Caco-2 (cell line): Measurements from ENCODE around the gene TRABD2A. TPM values are rescaled to one million over a fixed set of nuclear protein-coding genes. Genes with fewer than 3 reads are reported as not detected.
"Not testable (repeated sequence)": the region's sequence is repeated elsewhere in the genome, so short reads cannot be mapped to it uniquely, and the experiment has no call there.

Experiments used
- BruUV-seq: library from RNA; stranded (reverse); fragments of 400-500 nt; replicated peaks from 2 replicates; lab custom pipeline; 2021; lab: Mats Ljungman, UMichigan
- CTCF ChIA-PET: fragments of 300-600 bp; sonication (Branson Sonifier 250); formaldehyde crosslinking; loops from one replicate; lab custom pipeline; 2022; ENCODE audit warnings: antibody characterized with exemption; lab: Charles Lee
- POLR2A ChIA-PET: fragments of 300-600 bp; sonication (Branson Sonifier 250); formaldehyde crosslinking; loops from one replicate; lab custom pipeline; 2022; ENCODE audit warnings: antibody characterized with exemption; lab: Charles Lee
- DNase-seq, 2 experiments: peaks; one replicate each; pipeline versions ENCODE4 v3.0.0 to v3.0.0-alpha.2; 2020 to 2022
- H3K27me3 ChIP-seq: replicated peaks from 2 replicates; pipeline ENCODE4 v1.6.0; 2011; ENCODE audit warnings: low read length; ENCODE audit not compliant: control insufficient read depth, insufficient read depth
- H3K36me3 ChIP-seq: 2 replicates; pipeline ENCODE4 v1.5.1; 2011; ENCODE audit warnings: low read length; ENCODE audit not compliant: control insufficient read depth, insufficient read depth
- H3K4me1 ChIP-seq: fragments of 250-450 bp; sonication (Bioruptor Pico); 2 replicates; pipeline ENCODE4 v1.5.1; 2020; ENCODE audit warnings: mild to moderate bottlenecking
- H3K4me3 ChIP-seq: 2 replicates; pipeline ENCODE4 v1.5.1; 2011; ENCODE audit warnings: low read depth, mild to moderate bottlenecking, control low read depth, low read length
- H3K9me3 ChIP-seq: fragments of 250-450 bp; sonication (Bioruptor Pico); 2 replicates; pipeline ENCODE4 v1.5.1; 2020; ENCODE audit warnings: mild to moderate bottlenecking, moderate library complexity
- H3K27ac Mint-ChIP-seq: one replicate; pipeline ENCODE4 v1.8.0; 2022; ENCODE audit warnings: mixed read lengths; ENCODE audit not compliant: unreplicated experiment
- H3K27me3 Mint-ChIP-seq: one replicate; pipeline ENCODE4 v1.8.0; 2022; ENCODE audit warnings: mixed read lengths; ENCODE audit not compliant: insufficient read depth, unreplicated experiment
- H3K36me3 Mint-ChIP-seq: one replicate; pipeline ENCODE4 v1.8.0; 2022; ENCODE audit warnings: mild to moderate bottlenecking, mixed read lengths; ENCODE audit not compliant: insufficient read depth, unreplicated experiment
- H3K4me1 Mint-ChIP-seq: one replicate; pipeline ENCODE4 v1.8.0; 2022; ENCODE audit warnings: low read depth, mixed read lengths; ENCODE audit not compliant: unreplicated experiment
- H3K4me3 Mint-ChIP-seq: one replicate; pipeline ENCODE4 v1.8.0; 2022; ENCODE audit warnings: mild to moderate bottlenecking, moderate library complexity, mixed read lengths; ENCODE audit not compliant: unreplicated experiment
- H3K9me3 Mint-ChIP-seq: one replicate; pipeline ENCODE4 v1.8.0; 2022; ENCODE audit warnings: mixed read lengths; ENCODE audit not compliant: unreplicated experiment
- CTCF ChIP-seq, 2 experiments: fragments of 200-600 bp in 1 of 2; IDR thresholded peaks; 1 replicate in 1 of 2; 2 replicates in 1 of 2; pipeline versions ENCODE4 v1.5.1 to v1.8.0; 2011 to 2022; ENCODE audit warnings: antibody characterized with exemption in 1 of 2, control low read depth in 1 of 2, inconsistent platforms in 1 of 2, low read depth in 1 of 2, low read length in 1 of 2, mild to moderate bottlenecking in 1 of 2, moderate library complexity in 1 of 2; ENCODE audit not compliant: insufficient read depth in 1 of 2, severe bottlenecking in 1 of 2, unreplicated experiment in 1 of 2
- intact Hi-C: fragments of 100-400 bp; cut with micrococcal nuclease; formaldehyde crosslinking; loops from one replicate; pipeline ENCODE4 v1.10.0; 2022; ENCODE audit not compliant: unreplicated experiment
- total RNA-seq: library from RNA; stranded (reverse); gene quantifications from 2 replicates; pipeline ENCODE4 v1.2.3, GENCODE V29; 2022

Gene TRABD2A
- total RNA-seq, 1 experiment from 2014 or later: 1.4 TPM

DNA sequence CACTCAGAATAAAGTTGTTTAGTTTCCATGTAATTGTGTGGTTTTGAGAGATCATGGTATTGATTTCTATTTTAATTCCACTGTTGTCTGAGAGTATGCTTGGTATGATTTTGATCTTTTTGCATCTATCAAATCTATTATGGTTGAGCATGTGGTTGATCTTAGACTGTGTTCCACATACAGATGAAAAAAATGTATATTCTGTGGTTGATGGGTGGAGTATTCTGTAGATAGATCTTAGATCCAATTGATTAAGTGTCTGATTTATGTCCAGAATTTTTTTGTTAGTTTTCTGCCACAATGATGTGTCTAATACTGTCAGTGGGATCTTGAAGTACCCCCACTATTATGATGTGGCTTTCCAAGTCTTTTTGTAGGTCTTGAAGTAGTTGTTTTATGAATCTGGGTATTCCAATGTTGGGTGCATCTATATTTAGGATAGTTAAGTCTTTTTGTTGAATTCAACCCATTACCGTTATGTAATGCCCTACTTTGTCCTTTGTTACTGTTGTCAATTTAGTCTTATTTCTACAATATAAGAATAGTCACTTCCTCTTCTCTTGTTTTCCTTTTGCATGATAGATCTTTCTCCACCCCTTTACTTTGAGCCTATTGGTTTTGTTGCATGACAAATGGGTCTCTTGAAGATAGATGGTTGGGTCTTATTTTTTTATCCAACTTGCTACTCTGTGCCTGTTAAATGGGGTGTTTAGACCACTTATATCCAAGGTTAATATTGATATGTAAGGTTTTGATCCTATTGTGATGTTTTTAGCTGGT, 101.8 kb downstream of the TRABD2A start:
- no peak for TF ChIP-seq CTCF (IDR thresholded peaks at IDR 0.05; ENCODE audit: insufficient read depth in 1 of 2, low read depth in 1 of 2, low read length in 1 of 2, severe bottlenecking in 1 of 2, unreplicated experiment in 1 of 2)
- POLR2A ChIA-PET: no interaction called here

GRCh38 chr2:84776011-84776410, 104.9 kb downstream of the TRABD2A start:
- ChIA-PET CTCF (no interaction called here), POLR2A (no interaction called here)
- no peak for DNase-seq
- H3K9me3 Mint-ChIP-seq: peaks cover 37% of the 10 kb centered on the region
- no TSS peak for BruUV-seq
- H3K36me3 ChIP-seq: no peaks in the 10 kb centered on the region
- H3K4me3 Mint-ChIP-seq: no peak overlapping the region
- no peaks in the 10 kb centered on the region for H3K4me1 ChIP-seq
- H3K4me3 ChIP-seq: no peak overlapping the region
- no peak for TF ChIP-seq CTCF (IDR thresholded peaks at IDR 0.05; ENCODE audit: insufficient read depth in 1 of 2, low read depth in 1 of 2, low read length in 1 of 2, severe bottlenecking in 1 of 2, unreplicated experiment in 1 of 2)
- peaks cover 7% of the 10 kb centered on the region; the same call in 1 of the 2 replicates for H3K9me3 ChIP-seq
- no peak overlapping the region for H3K27ac Mint-ChIP-seq
- H3K4me1 Mint-ChIP-seq: no peaks in the 10 kb centered on the region
- no peaks in the 10 kb centered on the region for H3K27me3 Mint-ChIP-seq
- intact Hi-C loops: no loop called here
- no peaks in the 10 kb centered on the region for H3K36me3 Mint-ChIP-seq
- H3K27me3 ChIP-seq: no peaks in the 10 kb centered on the region

More for the DNA sequence above, 101.8 kb downstream of the TRABD2A start:
- no peak overlapping the region for H3K27ac Mint-ChIP-seq
- Histone ChIP-seq H3K36me3 (no peaks in the 10 kb centered on the region), H3K4me1 (no peaks in the 10 kb centered on the region), H3K27me3 (no peaks in the 10 kb centered on the region), H3K9me3 (0 out of 2 replicates have a peak, but pooled peaks cover 2% of the 10 kb centered on the region), H3K4me3 (no peak overlapping the region)
- CTCF ChIA-PET: no interaction called here
- H3K9me3 Mint-ChIP-seq: peaks cover 19% of the 10 kb centered on the region
- intact Hi-C loops: no loop called here
- no peaks in the 10 kb centered on the region for H3K36me3 Mint-ChIP-seq
- no peak overlapping the region for H3K4me3 Mint-ChIP-seq
- BruUV-seq: no TSS peak
- no peak for DNase-seq
- H3K4me1 Mint-ChIP-seq: no peaks in the 10 kb centered on the region
- H3K27me3 Mint-ChIP-seq: no peaks in the 10 kb centered on the region

DNA sequence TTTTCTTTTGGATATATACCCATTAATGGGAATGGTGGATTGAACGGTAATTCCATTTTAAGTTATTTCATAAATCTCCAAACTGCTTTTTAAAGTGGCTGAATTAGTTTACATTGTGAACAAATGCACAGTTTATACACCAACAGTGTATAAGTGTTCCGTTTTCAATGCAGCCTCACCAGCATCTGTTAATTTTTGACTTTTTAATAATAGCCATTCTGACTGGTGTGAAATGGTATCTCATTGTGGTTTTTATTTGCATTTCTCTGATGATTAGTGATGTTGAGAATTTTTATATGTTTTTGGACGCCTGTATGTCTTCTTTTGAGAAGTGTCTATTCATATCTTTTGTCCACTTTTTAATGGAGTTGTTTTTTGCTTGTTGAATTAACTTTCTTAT, 107.3 kb downstream of the TRABD2A start:
- H3K27me3 Mint-ChIP-seq, H3K27me3 ChIP-seq, BruUV-seq, H3K36me3 ChIP-seq, H3K4me3 Mint-ChIP-seq, intact Hi-C loops, H3K9me3 ChIP-seq, CTCF ChIA-PET, DNase-seq, H3K4me1 ChIP-seq, POLR2A ChIA-PET, H3K4me1 Mint-ChIP-seq, H3K36me3 Mint-ChIP-seq, H3K4me3 ChIP-seq, H3K27ac Mint-ChIP-seq: not testable (repeated sequence)
- peaks cover 41% of the 10 kb centered on the region for H3K9me3 Mint-ChIP-seq

Other genes starting within 250 kb of the TRABD2A start
- 1,258 and 1,458 TPM in 2 replicates for gene TMSB10, start 24.6 kb upstream of the TRABD2A start, total RNA-seq
- 81.5 and 83.4 TPM in 2 replicates for gene KCMF1, start 90.1 kb upstream of the TRABD2A start, total RNA-seq